GM12878 (cell line): ENCODE data around the gene CAPN10. TPM values are rescaled to one million over a fixed set of nuclear protein-coding genes. Genes with fewer than 3 reads are reported as not detected.

ENCODE experiments used
- ATF7 ChIP-seq: fragments of 450-650 bp; IDR thresholded peaks from 2 replicates; pipeline ENCODE4 v1.6.1; 2016; ENCODE audit warnings: low read depth, mild to moderate bottlenecking
- CBX5 ChIP-seq: sonication (generic); IDR thresholded peaks from 2 replicates; pipeline ENCODE4 v1.6.1; 2016; ENCODE audit warnings: low read depth, moderate library complexity, mild to moderate bottlenecking, inconsistent platforms
- ETV6 ChIP-seq, 2 experiments: fragments of 450-650 bp in 1 of 2; IDR thresholded peaks in 1 of 2; conservative IDR thresholded peaks in 1 of 2; 2 replicates each; pipeline ENCODE4 v1.6.1; 2014; ENCODE audit warnings: antibody characterized with exemption in 1 of 2, borderline replicate concordance in 1 of 2, low read depth in 1 of 2, mild to moderate bottlenecking in 1 of 2, moderate library complexity in 1 of 2
- HCFC1 ChIP-seq: fragments of 150-350 bp; IDR thresholded peaks from 2 replicates; pipeline ENCODE4 v1.6.1; 2014; ENCODE audit warnings: low read length
- IRF4 ChIP-seq: IDR thresholded peaks from 2 replicates; pipeline ENCODE4 v1.6.1; 2011; ENCODE audit warnings: low read depth, low read length
- JUND ChIP-seq: IDR thresholded peaks from 2 replicates; pipeline ENCODE4 v1.6.1; 2012; ENCODE audit warnings: low read depth, mild to moderate bottlenecking, low read length, improper control_type of control experiment, moderate library complexity
- LARP7 ChIP-seq: fragments of 450-650 bp; IDR thresholded peaks from 2 replicates; pipeline ENCODE4 v1.6.1; 2017; ENCODE audit warnings: mild to moderate bottlenecking
- MAX ChIP-seq: IDR thresholded peaks from 2 replicates; pipeline ENCODE4 v1.6.1; 2012; ENCODE audit warnings: low read depth, low read length, improper control_type of control experiment
- MXI1 ChIP-seq: fragments of 150-350 bp; IDR thresholded peaks from 2 replicates; pipeline ENCODE4 v1.6.1; 2011; ENCODE audit warnings: low read depth, mild to moderate bottlenecking, inconsistent platforms, low read length, improper control_type of control experiment
- NFYB ChIP-seq: IDR thresholded peaks from 2 replicates; pipeline ENCODE4 v1.6.1; 2011; ENCODE audit warnings: low read depth, mild to moderate bottlenecking, low read length, improper control_type of control experiment, moderate library complexity; ENCODE audit not compliant: insufficient read depth
- NKRF ChIP-seq: fragments of 450-650 bp; conservative IDR thresholded peaks from 2 replicates; pipeline ENCODE4 v1.6.1; 2017; ENCODE audit warnings: mild to moderate bottlenecking, moderate library complexity
- PAX5 ChIP-seq: IDR thresholded peaks from 2 replicates; pipeline ENCODE4 v1.6.1; 2011; ENCODE audit warnings: low read depth, low read length, borderline replicate concordance
- POLR2A ChIP-seq: IDR thresholded peaks from 2 replicates; pipeline ENCODE4 v1.6.1; 2011; ENCODE audit warnings: low read depth, mild to moderate bottlenecking, low read length
- PRDM15 ChIP-seq: fragments of 450-650 bp; formaldehyde crosslinking; IDR thresholded peaks from 2 replicates; pipeline ENCODE4 v1.4.0; 2020; ENCODE audit warnings: mild to moderate bottlenecking, moderate library complexity
- RAD21 ChIP-seq: IDR thresholded peaks from 2 replicates; pipeline ENCODE4 v1.6.1; 2011; ENCODE audit warnings: mild to moderate bottlenecking, low read depth, low read length, moderate library complexity; ENCODE audit not compliant: insufficient read depth
- RBBP5 ChIP-seq: fragments of 200-600 bp; sonication (generic); conservative IDR thresholded peaks from 2 replicates; pipeline ENCODE4 v1.6.1; 2016
- RUNX3 ChIP-seq: IDR thresholded peaks from 2 replicates; pipeline ENCODE4 v1.6.1; 2012; ENCODE audit warnings: low read length, inconsistent platforms
- SIN3A ChIP-seq: IDR thresholded peaks from 2 replicates; pipeline ENCODE4 v1.6.1; 2012; ENCODE audit warnings: low read depth, low read length, improper control_type of control experiment
- SP1 ChIP-seq: IDR thresholded peaks from one replicate; pipeline ENCODE4 v1.6.1; 2011; ENCODE audit warnings: low read depth, low read length
- STAT1 ChIP-seq: fragments of 450-650 bp; conservative IDR thresholded peaks from 2 replicates; pipeline ENCODE4 v1.6.1; 2014; ENCODE audit warnings: antibody characterized with exemption, mild to moderate bottlenecking
- TBL1XR1 ChIP-seq: IDR thresholded peaks from 2 replicates; pipeline ENCODE4 v1.6.1; 2012; ENCODE audit warnings: low read depth, low read length, improper control_type of control experiment
- TCF3 ChIP-seq: IDR thresholded peaks from 2 replicates; pipeline ENCODE4 v1.6.1; 2012; ENCODE audit warnings: low read depth, mild to moderate bottlenecking, low read length, borderline replicate concordance; ENCODE audit not compliant: insufficient read depth
- USF1 ChIP-seq: IDR thresholded peaks from 2 replicates; pipeline ENCODE4 v1.6.1; 2011; ENCODE audit warnings: borderline replicate concordance, low read depth, mild to moderate bottlenecking, moderate library complexity, mixed read lengths, low read length; ENCODE audit not compliant: insufficient read depth; ENCODE audit errors: extremely low read length
- YY1 ChIP-seq: IDR thresholded peaks from 2 replicates; pipeline ENCODE4 v1.6.1; 2011; ENCODE audit warnings: low read depth, mild to moderate bottlenecking, low read length
- polyA plus RNA-seq, 11 experiments: library from polyadenylated mRNA; depleted of rRNA in 4 of 11; unstranded in 6 of 11; stranded (reverse) in 5 of 11; fragments of >200 nt; fragmentation: Nextera tagmentation in 4 of 11; fragmentation: Illumina TruSeq in 1 of 11; extraction: Ambion mirVana in 4 of 11; extraction: Trizol in 1 of 11; gene quantifications; 1 replicate in 1 of 11; 2 replicates in 10 of 11; pipeline versions ENCODE4 v1.2.1 to v1.2.3, GENCODE V29; 2011 to 2016; ENCODE audit warnings: inconsistent platforms in 2 of 11, missing spikeins in 2 of 11, low read depth in 1 of 11
- total RNA-seq, 4 experiments: library from RNA; depleted of rRNA in 3 of 4; stranded (reverse); fragments of >200 nt in 3 of 4; fragmentation: Illumina TruSeq in 1 of 4; extraction: Trizol in 1 of 4; gene quantifications; 2 replicates each; pipeline versions ENCODE4 v1.2.1 to v1.2.3, GENCODE V29; 2013 to 2021

Gene CAPN10
- total and polyA plus RNA-seq, 10 of the 15 experiments (the other 5 are each of a cell fraction or from before 2014, with no cell fraction given) = 0.37 to 40.6 (median 17.5) TPM

GRCh38 chr2:240579771-240580614 lies 6.5 kb upstream of the CAPN10 start (continued):
- TF ChIP-seq JUND (peak; percentile 71; the same call in 1 of the 2 replicates), MAX (peak; percentile 94), IRF4 (peak; percentile 96), SIN3A (peak; percentile 47; the same call in 1 of the 2 replicates), NKRF (no peak; the same call in 1 of the 2 replicates), TBL1XR1 (0 out of 2 replicates have a peak, but pooled peaks have one; percentile 32), SP1 (no peak), PAX5 (peak; percentile 57; the same call in 1 of the 2 replicates), RAD21 (peak; percentile 51), USF1 (peak; percentile 77), LARP7 (no peak), STAT1 (0 out of 2 replicates have a peak, but pooled peaks have one; percentile 38), POLR2A (peak; percentile 53; the same call in 1 of the 2 replicates), NFYB (no peak), RUNX3 (peak; percentile 92), RBBP5 (no peak), YY1 (0 out of 2 replicates have a peak, but pooled peaks have one; percentile 17), CBX5 (0 out of 2 replicates have a peak, but pooled peaks have one; percentile 66), ETV6 (conservative IDR thresholded peaks at IDR 0.05 in 1 of 2, IDR thresholded peaks at IDR 0.05 in 1 of 2; ENCODE audit: borderline replicate concordance in 1 of 2, low read depth in 1 of 2) (peak in 1 of 2 experiments; percentile 33; a peak in 2 of 4 replicates), TCF3 (peak; percentile 97), ATF7 (peak; percentile 54), HCFC1 (no peak), PRDM15 (no peak), MXI1 (peak; percentile 93)
